ENCODE results near the gene TPP1.

Gene TPP1

GRCh38 chr11:6610591-6610990 is 8.6 kb downstream of the TPP1 start:
- no peak for DNase-seq

DNA sequence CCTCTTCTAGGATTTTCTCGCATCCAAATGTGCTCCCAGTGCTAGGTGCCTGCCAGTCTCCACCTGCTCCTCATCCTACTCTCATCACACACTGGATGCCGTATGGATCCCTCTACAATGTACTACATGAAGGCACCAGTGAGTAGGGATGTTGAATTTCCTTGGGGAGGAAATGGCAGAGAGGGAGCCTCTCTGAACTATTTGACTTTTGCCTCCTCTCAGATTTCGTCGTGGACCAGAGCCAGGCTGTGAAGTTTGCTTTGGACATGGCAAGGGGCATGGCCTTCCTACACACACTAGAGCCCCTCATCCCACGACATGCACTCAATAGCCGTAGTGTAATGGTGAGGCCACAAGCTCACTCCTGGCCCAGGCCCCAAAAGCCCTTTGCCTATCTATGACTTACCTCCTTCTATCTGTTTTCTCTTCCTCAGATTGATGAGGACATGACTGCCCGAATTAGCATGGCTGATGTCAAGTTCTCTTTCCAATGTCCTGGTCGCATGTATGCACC is 9.7 kb downstream of the TPP1 start:
- no peak for DNase-seq

- no peak for DNase-seq
These were observed 10.3 kb downstream of the TPP1 start for GRCh38 chr11:6608726-6609501.

DNA sequence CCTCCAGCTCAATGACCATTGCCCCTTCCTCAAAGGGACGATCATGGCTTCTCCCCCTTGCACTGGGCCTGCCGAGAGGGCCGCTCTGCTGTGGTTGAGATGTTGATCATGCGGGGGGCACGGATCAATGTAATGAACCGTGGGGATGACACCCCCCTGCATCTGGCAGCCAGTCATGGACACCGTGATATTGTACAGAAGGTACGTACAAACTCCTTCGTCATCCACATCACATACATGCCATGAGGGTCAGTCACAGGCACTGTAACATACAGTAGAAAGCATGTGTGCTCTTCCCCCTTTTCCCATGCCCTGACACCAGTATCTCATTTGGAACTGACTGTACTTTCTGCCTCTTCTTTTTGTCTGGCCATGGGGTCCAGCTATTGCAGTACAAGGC is 11.2 kb downstream of the TPP1 start:
- no peak for DNase-seq

DNA sequence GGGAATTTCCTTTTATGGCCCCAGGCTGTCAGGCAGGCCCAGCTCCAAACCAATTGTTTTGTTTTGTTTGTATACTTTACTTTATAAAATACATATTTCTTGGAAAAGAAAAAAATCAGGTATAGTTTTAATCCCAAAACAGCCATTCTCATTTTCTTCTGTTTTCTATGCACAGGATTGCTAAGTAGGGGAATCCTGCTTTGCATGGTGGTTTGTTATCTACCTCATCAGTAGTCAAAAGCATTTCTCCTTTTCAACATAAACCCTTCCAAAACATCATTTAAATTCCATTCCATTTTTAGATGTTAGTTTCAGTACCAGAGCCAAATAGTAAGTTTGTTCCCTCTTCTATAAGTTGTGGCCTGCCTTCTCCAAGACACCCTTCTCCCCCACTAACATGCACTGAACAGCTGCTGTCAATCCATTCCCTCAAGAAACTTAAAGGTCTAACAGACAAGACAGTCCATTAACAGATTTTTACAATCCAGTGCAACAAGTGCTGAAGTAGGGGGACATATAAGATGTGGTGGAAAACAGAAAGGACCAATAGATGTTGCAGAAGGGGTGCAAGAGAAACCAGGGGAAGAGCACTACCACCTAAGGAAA is 11.9 kb downstream of the TPP1 start:
- DNase-seq = no peak

DNA sequence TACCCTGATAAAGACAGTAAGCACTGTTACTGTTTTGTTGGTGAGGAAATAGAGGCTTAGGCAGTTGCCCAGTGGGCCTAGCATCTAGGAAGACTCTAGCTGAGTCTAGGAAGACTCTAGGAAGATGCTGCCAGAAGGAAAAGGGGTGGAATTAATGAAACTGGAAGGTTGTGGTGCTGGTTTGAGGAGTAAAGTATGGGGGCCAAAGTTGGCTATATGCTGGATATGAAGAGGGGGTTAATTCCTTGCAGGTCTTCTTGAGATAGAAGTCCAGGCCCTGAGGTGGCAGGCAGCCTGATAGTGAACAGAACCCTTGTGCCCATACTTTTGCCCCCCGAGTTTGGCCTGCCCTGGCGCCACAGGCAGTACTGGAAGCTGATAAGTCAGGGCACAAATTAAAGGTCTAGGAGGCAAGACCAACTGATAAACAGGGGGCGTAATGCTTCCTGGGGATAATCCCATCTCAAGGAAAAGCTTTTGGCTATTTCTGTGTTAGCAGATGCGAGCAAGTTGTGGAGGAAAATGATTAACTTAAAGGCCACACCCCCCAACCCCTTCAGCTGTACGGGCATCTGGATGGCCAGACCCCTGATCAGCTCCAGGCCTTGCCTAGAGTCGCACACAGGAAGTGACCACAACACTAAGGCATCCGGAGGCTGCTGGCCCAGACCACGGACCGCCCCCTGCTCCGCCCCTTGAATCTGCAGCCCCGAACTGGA is 12.6 kb downstream of the TPP1 start:
- DNase-seq = peak; percentile 68

- no peak for DNase-seq
These were observed 14.4 kb downstream of the TPP1 start for GRCh38 chr11:6604790-6605189.

DNA sequence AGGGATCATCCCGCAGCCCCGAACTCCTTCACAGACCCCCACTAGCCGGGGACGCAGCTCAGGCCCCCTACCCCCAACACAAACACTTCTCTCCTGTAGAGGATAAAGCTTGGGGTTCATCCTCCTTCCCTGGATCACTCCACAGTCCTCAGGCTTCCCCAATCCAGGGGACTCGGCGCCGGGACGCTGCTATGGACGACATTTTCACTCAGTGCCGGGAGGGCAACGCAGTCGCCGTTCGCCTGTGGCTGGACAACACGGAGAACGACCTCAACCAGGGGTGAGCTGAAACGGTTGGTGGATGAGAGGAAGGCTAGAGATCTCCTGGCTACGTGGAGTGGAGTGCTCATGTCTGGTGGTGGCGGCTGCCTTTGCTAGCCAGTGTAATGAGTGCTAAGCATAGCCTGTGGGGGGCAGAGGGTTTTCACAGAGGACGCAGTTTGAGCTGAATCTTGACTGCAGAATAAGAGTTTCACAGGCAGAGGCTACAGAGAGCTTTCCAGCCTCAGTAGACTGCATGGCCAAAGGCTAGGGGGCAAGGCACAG is 15.1 kb downstream of the TPP1 start:
- DNase-seq = peak; percentile 67

- peak; percentile 88 for DNase-seq
These were observed 15.7 kb downstream of the TPP1 start, which contains the start of the genes ILK and RRP8 for GRCh38 chr11:6603287-6604080. Gene ILK, plus strand, starts transcription at chr11:6603774. Its CDS starts 498 bp downstream, at chr11:6604272. Gene RRP8, minus strand, starts transcription at chr11:6603616. Its CDS starts 114 bp downstream, at chr11:6603502.

DNA sequence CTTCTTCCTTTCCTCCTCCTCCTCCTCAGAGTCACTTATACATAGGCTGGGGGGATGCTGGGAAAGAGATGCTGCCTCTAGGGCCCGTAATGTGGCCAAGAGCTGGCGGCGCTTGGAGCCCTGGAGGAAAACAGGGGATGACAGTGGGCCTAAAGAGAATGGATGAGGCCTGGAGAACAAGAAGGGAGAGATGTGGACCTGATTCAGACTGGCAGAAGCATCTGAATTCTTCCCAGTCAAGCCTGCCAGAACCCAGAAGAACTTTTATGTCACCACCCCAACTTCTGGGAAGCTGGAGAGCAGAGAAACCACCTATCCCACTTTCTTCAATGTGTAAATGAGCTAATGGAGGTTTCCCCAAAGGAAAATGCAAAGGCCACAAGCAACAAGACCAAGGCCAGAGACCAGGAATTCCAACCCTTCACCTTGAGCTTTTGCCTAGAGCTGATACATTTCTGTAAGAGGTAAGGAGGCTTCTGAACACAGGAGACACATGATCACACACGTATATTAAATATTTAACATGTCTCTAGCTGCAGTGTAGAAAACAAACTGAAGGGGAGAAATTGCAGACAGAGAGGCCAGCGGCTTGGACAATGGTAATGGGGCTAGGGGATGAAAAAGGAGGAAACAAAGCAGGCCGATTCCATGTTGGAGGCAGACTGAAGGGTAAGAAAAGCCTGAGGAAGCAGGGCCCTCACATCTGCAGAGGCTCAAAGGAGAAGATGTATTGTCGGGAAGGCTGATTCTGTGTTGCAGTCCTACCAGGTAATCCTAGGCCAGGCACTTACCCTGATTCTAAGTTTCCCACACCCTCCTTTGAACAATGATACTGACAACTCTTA is 16.9 kb downstream of the TPP1 start:
- no peak for DNase-seq

GRCh38 chr11:6601041-6601461 is 18.2 kb downstream of the TPP1 start:
- no peak for DNase-seq

GRCh38 chr11:6599881-6600390 is 19.3 kb downstream of the TPP1 start:
- DNase-seq = no peak

DNA sequence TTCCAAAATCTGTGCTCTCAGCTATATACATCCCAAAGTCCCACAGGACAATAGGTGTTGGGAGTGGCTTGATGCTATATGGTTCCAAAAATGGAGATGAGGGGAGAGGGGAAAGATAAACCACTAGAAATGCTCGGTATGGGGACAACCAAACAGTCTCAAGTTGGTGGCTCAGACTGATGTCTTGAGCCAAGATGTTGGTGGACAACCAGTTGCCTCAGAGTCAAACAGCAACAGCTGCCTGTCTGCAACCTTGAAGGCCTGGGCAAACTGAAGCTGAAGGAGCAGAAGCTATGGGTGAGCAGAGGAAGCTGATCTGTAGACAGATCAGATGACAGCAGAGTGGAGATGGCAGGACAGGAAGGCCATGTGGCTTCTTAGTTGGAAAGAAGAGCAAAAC is 19.8 kb downstream of the TPP1 start:
- no peak for DNase-seq

- DNase-seq = no peak
These were observed 20.7 kb downstream of the TPP1 start for GRCh38 chr11:6598555-6598954.

DNA sequence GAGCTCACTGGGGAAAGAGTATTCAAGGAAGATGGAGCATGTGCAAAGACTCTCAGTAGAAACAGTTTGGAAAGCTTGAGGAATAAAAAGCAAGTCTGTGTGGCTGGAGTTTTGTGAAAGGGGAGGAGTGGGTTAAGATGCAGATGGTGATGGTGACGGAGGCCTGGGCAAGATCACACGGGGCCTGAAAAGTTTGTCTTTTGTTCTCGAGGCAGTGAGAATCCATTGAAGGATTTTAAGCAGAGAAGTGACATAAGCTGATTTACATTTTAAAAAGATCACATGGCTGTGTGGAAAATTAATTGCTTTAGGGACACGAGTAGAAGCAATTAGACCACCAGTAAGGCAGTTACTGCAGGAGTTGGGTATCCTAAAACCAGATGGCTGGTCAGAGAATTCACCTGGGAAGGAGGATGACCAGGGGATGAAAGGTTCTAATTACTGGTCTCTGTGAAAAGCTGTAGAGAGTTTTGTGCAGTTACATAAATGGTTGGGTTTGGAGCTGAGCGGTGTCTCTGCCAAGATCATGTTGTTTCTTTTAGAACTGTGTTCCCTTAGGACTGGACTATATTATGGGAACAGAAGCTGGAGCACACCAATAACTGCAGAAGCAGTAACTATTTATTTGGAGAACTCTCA is 22.9 kb downstream of the TPP1 start:
- no peak for DNase-seq

- DNase-seq = no peak
These were observed 25.0 kb downstream of the TPP1 start for GRCh38 chr11:6594142-6594768.

GRCh38 chr11:6588018-6588417 is 31.2 kb downstream of the TPP1 start:
- DNase-seq = no peak

- no peak for DNase-seq
These were observed 31.8 kb downstream of the TPP1 start for GRCh38 chr11:6587360-6587953.

- DNase-seq = no peak
These were observed 32.5 kb downstream of the TPP1 start for GRCh38 chr11:6586434-6587359.

Measured in hematopoietic multipotent progenitor cell treated with erythropoietin and hydrocortisone succinate and interleukin-3 and kit ligand, for 8 days (in vitro differentiated cells).